ENCODE data around the gene CD44.

CD44 gene

GRCh38 chr11:35122308-35122707 lies 16.7 kb upstream of the CD44 start:
- TF ChIP-seq EGR1 (IDR thresholded peaks at IDR 0.05) (no peak), MAX (IDR thresholded peaks at IDR 0.05) (no peak)

- no peak for TF ChIP-seq CREB1 (IDR thresholded peaks at IDR 0.05; ENCODE audit: low read depth)
- TF ChIP-seq YY1 (IDR thresholded peaks at IDR 0.05; ENCODE audit: low read depth): no peak
- no peak for TF ChIP-seq EP300 (IDR thresholded peaks at IDR 0.05; ENCODE audit: borderline replicate concordance)
- no peak for TF ChIP-seq NFIC (IDR thresholded peaks at IDR 0.05)
- TF ChIP-seq ZBTB7A (IDR thresholded peaks at IDR 0.05; ENCODE audit: low read depth): no peak
- TF ChIP-seq FOXM1 (IDR thresholded peaks at IDR 0.05; ENCODE audit: borderline replicate concordance, low read depth): no peak
- TF ChIP-seq EGR1 (IDR thresholded peaks at IDR 0.05): no peak
- no peak for TF ChIP-seq TCF12 (IDR thresholded peaks at IDR 0.05; ENCODE audit: low read depth)
- TF ChIP-seq REST (IDR thresholded peaks at IDR 0.05; ENCODE audit: low read depth): no peak
- TF ChIP-seq RAD21 (IDR thresholded peaks at IDR 0.05; ENCODE audit: low read depth): no peak
- TF ChIP-seq CEBPB (IDR thresholded peaks at IDR 0.05): no peak
- TF ChIP-seq USF1 (IDR thresholded peaks at IDR 0.05): no peak
- TF ChIP-seq TEAD4 (IDR thresholded peaks at IDR 0.05): no peak
- TF ChIP-seq TAF1 (IDR thresholded peaks at IDR 0.05; ENCODE audit: low read depth): no peak
- no peak for TF ChIP-seq MAX (IDR thresholded peaks at IDR 0.05)
These were observed 12.7 kb upstream of the CD44 start for GRCh38 chr11:35126000-35126878.

- TF ChIP-seq YY1 (IDR thresholded peaks at IDR 0.05; ENCODE audit: low read depth) (no peak), NFIC (IDR thresholded peaks at IDR 0.05) (no peak), USF1 (IDR thresholded peaks at IDR 0.05) (no peak), RAD21 (IDR thresholded peaks at IDR 0.05; ENCODE audit: low read depth) (no peak), ZBTB7A (IDR thresholded peaks at IDR 0.05; ENCODE audit: low read depth) (no peak), CREB1 (IDR thresholded peaks at IDR 0.05; ENCODE audit: low read depth) (no peak), CEBPB (IDR thresholded peaks at IDR 0.05) (no peak), EP300 (IDR thresholded peaks at IDR 0.05; ENCODE audit: borderline replicate concordance) (no peak), TEAD4 (IDR thresholded peaks at IDR 0.05) (no peak), EGR1 (IDR thresholded peaks at IDR 0.05) (no peak), FOXM1 (IDR thresholded peaks at IDR 0.05; ENCODE audit: borderline replicate concordance, low read depth) (no peak), TAF1 (IDR thresholded peaks at IDR 0.05; ENCODE audit: low read depth) (no peak), MAX (IDR thresholded peaks at IDR 0.05) (no peak), REST (IDR thresholded peaks at IDR 0.05; ENCODE audit: low read depth) (no peak)
These were observed 11.9 kb upstream of the CD44 start for GRCh38 chr11:35126879-35127581.

GRCh38 chr11:35127619-35128018 lies 11.4 kb upstream of the CD44 start:
- TF ChIP-seq YY1 (IDR thresholded peaks at IDR 0.05; ENCODE audit: low read depth) (no peak), USF1 (IDR thresholded peaks at IDR 0.05) (no peak), TCF12 (IDR thresholded peaks at IDR 0.05; ENCODE audit: low read depth) (no peak), MAX (IDR thresholded peaks at IDR 0.05) (no peak), NFIC (IDR thresholded peaks at IDR 0.05) (no peak), RAD21 (IDR thresholded peaks at IDR 0.05; ENCODE audit: low read depth) (no peak), ZBTB7A (IDR thresholded peaks at IDR 0.05; ENCODE audit: low read depth) (no peak), TEAD4 (IDR thresholded peaks at IDR 0.05) (no peak), EGR1 (IDR thresholded peaks at IDR 0.05) (no peak), CEBPB (IDR thresholded peaks at IDR 0.05) (no peak), TAF1 (IDR thresholded peaks at IDR 0.05; ENCODE audit: low read depth) (no peak), CREB1 (IDR thresholded peaks at IDR 0.05; ENCODE audit: low read depth) (no peak), FOXM1 (IDR thresholded peaks at IDR 0.05; ENCODE audit: borderline replicate concordance, low read depth) (no peak), REST (IDR thresholded peaks at IDR 0.05; ENCODE audit: low read depth) (no peak), EP300 (IDR thresholded peaks at IDR 0.05; ENCODE audit: borderline replicate concordance) (no peak)

All from Ishikawa (cell line).